NOMO-1 treated with dmso at 0.1 percent for 144 hours (cell line): ENCODE data around the gene GOLGA3.
A peak's percentile ranks its signal among the peaks of the same experiment; 100 is the strongest.
"Not testable (repeated sequence)": the region's sequence is repeated elsewhere in the genome, so short reads cannot be mapped to it uniquely, and the experiment has no call there.

Source experiments
- DNase-seq: peaks from one replicate; lab custom pipeline; 2025; ENCODE audit not compliant: unreplicated experiment; lab: John Stamatoyannopoulos, UW

Gene GOLGA3

DNA sequence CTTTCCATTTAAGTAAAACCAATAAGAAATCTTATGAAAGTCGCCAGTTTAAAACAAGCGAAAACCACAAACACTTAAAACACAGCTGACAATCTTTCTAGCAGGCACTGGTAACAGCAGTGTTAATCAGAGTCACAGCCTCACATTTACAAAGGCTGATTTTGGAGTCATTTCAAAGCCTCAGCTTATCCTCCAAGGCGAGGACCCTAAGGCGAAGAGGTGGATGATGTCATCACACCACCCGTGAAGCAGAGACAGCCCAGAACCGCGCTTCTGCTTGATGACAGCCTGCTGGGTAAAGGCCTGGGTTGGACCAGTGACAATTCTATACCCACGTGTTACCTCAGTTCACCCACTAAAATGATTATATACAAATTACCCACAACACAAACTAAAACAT is 10.1 kb downstream of the GOLGA3 start:
- no peak for DNase-seq

DNA sequence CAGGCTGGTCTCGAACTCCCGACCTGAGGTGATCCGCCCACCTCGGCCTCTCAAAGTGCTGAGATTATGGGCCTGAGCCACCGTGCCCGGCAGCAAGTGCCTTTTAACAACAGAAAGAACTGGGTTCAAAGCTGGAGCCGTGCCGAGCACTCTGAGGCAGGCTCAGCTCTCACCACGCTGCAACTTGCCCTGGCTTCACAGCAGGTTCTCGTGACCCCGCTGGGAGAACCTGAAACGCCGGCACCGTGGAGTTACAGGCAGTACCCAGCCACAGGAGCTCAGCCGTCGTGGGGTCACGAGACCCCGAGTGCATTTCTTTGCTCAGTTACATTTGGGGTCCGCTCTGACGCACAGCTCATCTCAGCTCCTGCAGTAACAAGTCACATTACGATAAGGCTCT is 14.4 kb downstream of the GOLGA3 start:
- DNase-seq: no peak

- no peak for DNase-seq
Observed at GRCh38 chr12:132813443-132813842, 15.2 kb downstream of the GOLGA3 start.

DNA sequence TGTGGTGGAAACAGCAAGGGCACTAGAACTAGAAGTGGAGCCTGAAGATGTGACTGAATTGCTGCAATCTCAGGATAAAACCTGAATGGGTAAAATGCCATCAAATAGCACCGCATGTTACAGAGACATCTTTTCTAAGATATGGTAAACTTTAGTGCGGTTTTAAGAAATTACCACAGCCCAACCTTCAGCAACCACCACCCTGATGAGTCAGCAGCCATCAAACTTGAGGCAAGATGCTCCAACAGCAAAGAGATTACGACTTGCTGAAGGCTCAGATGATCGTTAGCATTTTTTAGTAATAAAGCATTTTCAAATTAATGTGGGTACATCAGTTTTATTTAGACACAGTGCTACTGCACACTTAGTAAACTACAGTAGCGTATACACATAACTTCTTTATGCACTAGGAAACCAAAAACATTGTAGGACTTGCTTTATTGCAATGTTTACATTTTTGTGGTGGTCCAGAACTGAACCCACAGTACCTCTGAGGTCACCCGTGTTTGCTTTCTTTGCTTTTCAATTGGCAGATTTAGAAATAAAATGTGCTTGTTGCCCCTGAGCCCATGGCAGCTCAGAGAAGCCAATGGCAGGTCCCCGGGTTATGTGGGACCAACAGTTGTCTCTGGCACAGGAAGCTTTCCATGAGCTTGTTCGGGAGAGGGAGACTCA is 15.9 kb downstream of the GOLGA3 start:
- peak; percentile 9 for DNase-seq

GRCh38 chr12:132809391-132809790 is 19.3 kb downstream of the GOLGA3 start:
- DNase-seq: not testable (repeated sequence)

DNA sequence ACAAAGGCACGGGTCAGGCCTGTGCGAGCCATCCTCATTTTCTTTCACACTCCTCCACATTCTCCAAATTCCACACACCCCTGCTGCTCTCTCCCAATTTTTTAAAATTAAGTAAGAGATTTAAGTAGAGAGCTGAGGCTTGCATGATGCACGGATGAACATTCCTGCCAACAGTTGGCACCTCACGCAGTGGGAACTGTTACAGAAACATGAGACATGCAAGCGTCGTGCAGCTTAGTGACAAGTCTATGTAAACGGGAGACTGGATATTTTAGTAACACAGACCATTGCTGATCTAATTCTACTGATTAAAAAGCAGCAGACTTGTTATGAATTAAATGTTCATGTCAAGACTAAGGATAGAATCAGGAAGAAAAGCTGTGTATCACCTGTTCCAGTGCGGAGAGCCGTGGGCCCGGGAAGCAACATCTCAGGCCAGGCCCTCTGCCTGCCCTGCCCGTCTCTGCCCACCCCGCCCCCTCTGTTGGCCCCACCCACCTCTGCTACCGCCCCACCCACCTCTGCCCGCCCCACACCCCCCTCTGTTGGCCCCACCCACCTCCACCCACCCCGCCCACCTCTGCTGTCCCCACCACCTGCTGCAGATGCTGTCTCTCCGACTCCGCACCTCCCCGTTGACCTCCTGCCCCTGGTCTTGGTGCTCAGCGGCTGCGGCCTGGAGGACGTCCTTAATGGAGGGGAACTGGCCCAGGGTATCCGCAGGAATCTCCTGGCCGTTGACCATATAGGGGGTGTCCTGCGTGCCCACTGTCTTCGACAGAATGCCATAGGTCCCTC is 21.2 kb downstream of the GOLGA3 start:
- no peak for DNase-seq

- DNase-seq: no peak
Observed at GRCh38 chr12:132806857-132807256, 21.8 kb downstream of the GOLGA3 start.

- no peak for DNase-seq
Observed at GRCh38 chr12:132804426-132804861, 24.2 kb downstream of the GOLGA3 start.

- no peak for DNase-seq
Observed at GRCh38 chr12:132803888-132804287, 24.8 kb downstream of the GOLGA3 start.

DNA sequence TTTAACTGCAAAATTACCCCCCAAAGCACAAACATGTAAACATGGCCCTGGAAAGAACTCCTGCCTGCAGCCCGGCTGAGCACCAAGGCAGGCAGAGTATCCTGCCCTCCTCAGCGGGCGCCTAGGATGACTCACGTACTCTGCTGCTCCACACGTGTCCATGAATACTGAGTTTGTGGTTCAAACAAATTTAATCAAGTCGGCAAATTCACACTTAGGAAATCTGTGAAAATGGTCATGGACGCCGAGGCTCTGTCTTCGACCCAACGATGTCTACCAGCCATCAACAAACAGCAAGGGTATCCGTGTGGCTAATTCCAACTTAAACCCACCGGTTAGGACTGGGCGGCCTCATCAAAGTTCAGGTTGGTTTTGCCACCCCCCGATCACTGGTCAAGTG is 25.5 kb downstream of the GOLGA3 start:
- no peak for DNase-seq

DNA sequence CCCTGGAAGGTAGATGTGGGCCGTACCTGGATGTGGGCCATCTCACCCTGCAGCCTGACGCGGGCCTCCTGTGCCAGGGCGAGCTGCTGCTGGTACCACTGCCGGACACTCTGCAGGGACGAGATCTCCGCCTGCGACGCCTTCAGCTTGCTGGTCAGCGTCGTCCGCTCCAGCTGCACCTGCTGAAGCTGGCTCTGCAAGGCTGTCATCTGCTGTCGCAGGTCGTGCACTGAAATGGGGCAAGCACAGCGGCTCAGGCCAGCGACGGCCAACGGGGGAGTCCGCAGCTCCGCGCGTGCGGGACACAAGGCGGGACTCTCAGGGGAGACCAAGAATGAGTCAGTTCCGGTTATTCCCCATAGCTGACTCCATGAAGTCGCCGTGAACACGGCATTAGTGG is 26.9 kb downstream of the GOLGA3 start:
- DNase-seq: no peak

GRCh38 chr12:132798836-132799235 is 29.8 kb downstream of the GOLGA3 start:
- no peak for DNase-seq

GRCh38 chr12:132797820-132798570 is 30.7 kb downstream of the GOLGA3 start:
- no peak for DNase-seq

GRCh38 chr12:132795847-132796246 is 32.8 kb downstream of the GOLGA3 start:
- DNase-seq: no peak

DNA sequence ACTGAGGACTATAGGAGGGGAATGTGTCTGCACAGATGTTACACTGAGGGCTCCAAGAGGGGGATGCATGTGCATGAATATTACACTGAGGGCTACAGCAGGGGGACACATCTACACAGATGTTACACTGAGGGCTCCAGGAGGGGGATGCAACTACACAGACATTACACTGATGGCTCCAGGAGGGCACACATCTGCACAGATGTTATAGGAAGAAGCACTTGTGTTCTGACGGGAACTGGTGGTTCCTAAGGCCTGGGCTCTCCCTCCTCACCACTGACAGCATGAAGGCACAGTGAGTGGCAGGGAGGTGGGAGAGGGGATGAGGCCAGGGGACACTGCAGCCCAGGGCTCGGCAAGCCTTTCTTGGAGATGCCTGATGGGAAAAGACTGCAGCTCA is 36.7 kb downstream of the GOLGA3 start:
- not testable (repeated sequence) for DNase-seq

- no peak for DNase-seq
Observed at GRCh38 chr12:132789099-132789471, 39.6 kb downstream of the GOLGA3 start.

- no peak for DNase-seq
Observed at GRCh38 chr12:132788375-132789098, 40.1 kb downstream of the GOLGA3 start.

DNA sequence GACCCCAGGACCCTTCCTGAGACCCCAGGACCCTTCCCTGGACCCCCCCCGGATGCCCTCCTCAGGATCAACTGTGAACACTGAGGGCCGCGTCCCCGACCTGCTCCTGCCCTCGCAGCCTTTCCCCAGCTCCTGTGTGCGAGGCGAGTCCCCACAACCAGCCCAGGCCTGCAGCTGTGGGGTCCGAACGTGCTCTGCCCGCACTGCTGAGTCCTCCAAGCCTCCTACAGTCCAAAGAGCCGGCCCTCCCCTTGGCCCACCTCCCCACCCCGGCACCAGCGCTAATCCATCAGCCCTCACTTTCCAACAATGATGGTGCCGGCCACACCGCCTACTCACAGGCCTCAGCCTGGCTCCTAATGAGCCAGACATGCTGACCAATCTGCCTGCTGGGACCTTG is 40.8 kb downstream of the GOLGA3 start:
- no peak for DNase-seq

DNA sequence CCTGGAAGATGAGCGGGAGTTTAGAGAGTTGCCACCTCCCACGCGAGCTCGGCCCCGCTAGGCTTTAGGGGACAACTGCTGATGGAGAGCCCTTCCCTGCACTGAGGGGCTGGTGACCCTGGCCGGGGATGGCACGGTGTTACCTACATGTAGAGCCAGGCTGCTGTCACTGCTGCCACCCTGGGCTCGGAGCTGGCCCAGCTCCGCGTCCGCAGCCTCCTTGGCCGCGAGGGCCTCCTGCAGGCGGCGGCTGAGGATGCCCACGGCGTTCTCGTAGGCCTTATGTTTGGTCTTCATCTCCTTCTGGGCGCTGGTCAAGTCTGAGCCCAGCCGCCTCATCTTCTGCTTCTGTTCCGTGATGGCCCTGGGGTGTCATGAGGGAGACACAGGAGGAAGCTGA is 42.5 kb downstream of the GOLGA3 start:
- no peak for DNase-seq

- DNase-seq: no peak
Observed at GRCh38 chr12:132784580-132784979, 44.1 kb downstream of the GOLGA3 start.

DNA sequence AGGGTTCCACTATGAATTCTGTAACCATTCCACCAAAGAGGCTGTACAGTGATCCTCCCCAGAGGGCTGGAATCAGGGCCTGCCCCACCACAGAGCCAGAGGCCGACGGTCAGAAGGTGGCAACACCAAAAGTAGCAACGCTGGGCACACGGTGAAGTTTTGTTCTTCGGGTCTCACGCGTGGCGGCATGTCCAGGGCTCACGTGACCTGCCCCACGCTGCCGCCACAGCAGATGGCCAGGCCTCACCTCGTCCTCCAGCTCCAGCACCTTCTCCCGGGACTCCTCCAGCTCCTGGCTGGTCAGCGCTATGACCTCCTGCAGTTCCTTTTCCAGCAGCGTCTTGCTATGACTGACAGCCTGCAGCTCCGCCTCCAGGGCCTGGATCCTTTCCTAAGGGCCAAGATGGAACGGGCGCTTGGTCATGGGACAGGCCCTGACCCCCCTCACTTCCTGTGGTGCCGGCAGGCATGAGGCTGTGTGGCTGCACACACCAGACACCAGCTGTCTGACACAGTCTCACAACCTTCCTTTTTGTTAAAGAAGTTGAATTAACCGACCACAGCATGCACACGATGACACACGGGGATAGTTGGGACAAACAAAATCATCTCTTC is 44.6 kb downstream of the GOLGA3 start:
- DNase-seq: no peak
